Subcutaneous adipose tissue (tissue), 4 donors: ENCODE measurements around the gene MYO3B. TPM values are rescaled to one million over a fixed set of nuclear protein-coding genes. Genes with fewer than 3 reads are reported as not detected.

ENCODE experiments used
- total RNA-seq, 4 donors: library from RNA; depleted of rRNA; stranded (reverse); fragments of >200 nt; gene quantifications; one replicate each; pipeline ENCODE4 v1.1.0, GENCODE V29; 2016
- TF ChIP-seq, protein P1 (sequence below): fragments of 450-650 bp; IDR thresholded peaks from one replicate; pipeline ENCODE4 v1.5.1; 2016; ENCODE audit warnings: low read depth, mild to moderate bottlenecking, control low read depth, antibody characterized with exemption, moderate library complexity

MYO3B gene
- total RNA-seq, 4 donors from 2014 or later: 0.17 TPM; not detected in 3

DNA sequence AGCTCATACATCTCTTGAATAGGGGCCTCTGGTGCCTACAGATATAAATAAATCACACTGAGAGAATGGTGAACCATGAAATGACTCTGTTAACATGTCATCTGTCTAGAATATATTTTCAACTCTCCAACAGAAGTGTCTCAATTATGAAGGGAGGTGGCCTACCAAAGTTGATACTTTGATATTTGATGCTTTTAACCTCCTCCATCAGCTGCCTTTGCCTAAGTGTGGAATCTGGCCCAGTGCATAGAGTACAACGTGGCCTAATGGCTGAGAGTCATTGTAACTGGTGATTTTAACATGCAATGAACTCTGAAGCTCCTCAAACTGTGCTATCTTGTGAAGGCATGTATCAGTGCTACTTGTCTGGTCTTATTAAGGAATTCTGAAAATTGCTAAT, 93.4 kb downstream of the MYO3B start:
- TF ChIP-seq, protein P1, sequence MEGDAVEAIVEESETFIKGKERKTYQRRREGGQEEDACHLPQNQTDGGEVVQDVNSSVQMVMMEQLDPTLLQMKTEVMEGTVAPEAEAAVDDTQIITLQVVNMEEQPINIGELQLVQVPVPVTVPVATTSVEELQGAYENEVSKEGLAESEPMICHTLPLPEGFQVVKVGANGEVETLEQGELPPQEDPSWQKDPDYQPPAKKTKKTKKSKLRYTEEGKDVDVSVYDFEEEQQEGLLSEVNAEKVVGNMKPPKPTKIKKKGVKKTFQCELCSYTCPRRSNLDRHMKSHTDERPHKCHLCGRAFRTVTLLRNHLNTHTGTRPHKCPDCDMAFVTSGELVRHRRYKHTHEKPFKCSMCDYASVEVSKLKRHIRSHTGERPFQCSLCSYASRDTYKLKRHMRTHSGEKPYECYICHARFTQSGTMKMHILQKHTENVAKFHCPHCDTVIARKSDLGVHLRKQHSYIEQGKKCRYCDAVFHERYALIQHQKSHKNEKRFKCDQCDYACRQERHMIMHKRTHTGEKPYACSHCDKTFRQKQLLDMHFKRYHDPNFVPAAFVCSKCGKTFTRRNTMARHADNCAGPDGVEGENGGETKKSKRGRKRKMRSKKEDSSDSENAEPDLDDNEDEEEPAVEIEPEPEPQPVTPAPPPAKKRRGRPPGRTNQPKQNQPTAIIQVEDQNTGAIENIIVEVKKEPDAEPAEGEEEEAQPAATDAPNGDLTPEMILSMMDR: no peak

DNA sequence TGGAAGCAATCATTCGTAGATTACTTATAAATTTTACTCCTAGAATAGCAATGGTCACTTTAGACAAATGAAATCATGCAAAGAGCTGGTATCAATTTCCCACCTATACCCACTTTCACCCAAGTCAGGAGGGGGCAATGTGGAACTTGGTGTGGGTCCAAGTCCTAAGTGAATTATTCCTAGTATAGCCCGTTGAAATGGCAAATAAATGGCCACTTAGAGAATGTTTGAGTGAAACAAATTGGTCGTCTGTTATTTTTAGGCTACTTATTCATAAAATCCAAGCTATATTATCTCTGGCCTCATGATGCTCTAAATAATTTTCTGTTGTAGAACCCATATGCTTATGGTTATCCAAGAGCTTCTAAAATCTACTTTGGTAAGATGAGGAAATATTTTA, 98.1 kb downstream of the MYO3B start:
- TF ChIP-seq, protein P1: no peak

DNA sequence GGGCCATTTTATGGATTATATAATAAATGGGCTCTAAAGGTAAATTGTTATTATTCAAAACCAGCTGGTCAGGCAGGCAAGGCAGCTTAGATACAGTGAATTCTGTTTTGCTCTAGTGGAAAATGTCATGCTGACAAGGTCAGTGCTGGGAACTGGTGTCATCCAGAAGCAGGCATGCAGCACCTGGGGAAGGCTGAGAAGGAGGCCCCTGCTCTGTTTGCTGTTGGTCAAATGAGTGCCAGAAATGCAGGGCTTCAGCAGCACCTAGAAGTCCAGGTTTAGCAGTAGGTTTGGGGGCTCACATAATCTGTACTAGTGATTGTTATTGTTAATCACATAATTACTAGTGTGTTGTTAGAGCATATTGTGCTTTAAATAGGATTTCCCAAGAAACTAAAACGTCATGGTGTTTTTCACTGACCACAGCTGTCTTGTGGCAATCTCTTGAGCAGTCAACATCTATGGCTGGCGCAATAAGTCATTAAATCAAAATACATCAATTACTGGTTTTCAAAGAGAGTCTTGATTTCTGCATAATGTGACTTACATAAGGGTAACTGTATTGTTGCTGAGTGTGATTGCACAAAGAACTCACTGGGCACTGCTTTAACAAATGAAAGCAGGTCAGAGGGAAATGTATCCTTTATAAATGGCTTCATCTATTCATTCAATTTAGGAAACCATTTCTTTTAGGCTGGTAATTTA, 99.1 kb downstream of the MYO3B start:
- TF ChIP-seq, protein P1: no peak

DNA sequence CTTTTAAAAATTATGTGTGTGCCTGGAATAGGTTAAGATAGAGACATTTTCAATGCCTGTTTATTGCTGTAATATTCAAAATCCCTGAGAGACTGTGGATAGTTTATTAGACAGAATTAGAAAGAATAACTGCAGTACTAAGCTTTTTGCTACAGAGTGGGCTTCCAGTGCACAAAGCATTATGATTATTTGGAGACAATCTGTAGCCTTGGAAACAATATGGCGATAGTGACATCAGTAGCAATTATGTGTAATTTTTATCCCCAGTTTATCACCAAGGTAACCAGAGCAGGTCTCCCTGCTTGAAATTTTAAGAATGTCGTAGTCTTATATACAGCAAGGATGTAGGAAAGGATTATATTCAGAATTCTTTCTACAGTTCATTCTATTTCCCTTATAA, 100.0 kb downstream of the MYO3B start:
- TF ChIP-seq, protein P1: no peak

DNA sequence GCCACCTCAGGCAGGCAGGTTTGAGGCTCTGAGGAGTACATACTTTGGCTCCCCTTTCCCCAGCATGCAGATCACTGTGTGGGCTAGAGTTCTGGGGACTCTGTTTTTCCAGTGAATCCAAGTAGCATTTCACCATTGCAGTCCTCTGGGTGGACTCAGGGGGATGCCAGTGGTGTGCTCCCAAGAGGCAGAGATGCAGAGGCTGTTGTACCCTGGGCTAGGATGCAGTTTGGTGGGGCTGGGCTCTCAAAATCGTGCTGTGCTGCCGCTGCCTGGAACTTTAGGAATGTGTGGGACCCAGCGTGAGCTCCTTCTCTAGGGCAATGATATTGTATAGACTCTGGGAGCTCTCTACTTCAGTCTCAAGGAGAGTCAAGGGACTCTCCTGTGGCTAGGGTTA, 104.9 kb downstream of the MYO3B start:
- TF ChIP-seq, protein P1: no peak

DNA sequence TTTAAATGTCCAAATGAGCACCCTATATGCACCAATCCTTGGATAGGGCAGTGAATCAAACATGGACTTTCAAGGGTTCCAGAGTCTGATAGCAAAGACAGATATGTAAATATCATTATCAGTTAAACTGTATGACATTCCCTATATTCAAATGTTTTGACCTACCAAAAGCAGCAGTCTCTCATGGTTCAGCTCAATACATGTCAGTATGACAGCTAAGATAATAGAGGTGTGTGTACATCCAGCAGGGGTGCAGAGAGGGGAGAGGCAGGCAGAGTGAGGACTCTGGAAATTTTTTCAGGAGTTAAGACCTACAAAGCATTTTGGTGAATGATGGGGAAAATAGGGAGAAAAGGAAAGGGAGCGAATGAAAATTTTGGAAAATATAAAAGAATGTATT, 106.3 kb downstream of the MYO3B start:
- TF ChIP-seq, protein P1: no peak

DNA sequence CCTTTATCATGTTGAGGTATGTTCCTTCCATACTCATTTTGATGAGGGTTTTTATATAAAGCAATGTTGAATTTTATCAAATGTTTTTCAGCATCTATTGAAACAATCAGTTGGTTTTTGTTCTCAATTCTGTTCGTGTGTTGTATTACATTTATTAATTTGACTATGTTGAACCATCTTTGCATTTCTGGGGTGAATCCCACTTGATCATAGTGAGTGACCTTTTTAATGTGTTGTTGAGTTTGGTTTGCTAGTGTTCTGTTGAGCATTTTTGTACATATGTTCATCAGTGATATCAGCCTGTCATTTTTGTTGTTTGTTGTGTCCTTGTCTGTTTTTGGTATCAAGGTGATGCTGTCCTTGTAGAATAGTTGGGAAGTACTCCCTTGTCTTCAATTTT, 110.9 kb downstream of the MYO3B start:
- TF ChIP-seq, protein P1: no peak
